BJ (cell line): ENCODE data around the gene CCDC170. TPM values are rescaled to one million over a fixed set of nuclear protein-coding genes. Genes with fewer than 3 reads are reported as not detected.
"Not testable (repeated sequence)": the region's sequence is repeated elsewhere in the genome, so short reads cannot be mapped to it uniquely, and the experiment has no call there.

Source experiments
- CTCF ChIA-PET: fragments of 350-600 bp; formaldehyde crosslinking; extraction: SDS; loops from one replicate; lab custom pipeline; 2021; ENCODE audit warnings: antibody characterized with exemption, inconsistent platforms; lab: Yijun Ruan, JAX
- POLR2A ChIA-PET: fragments of 300-600 bp; sonication (Branson Sonifier 250); formaldehyde crosslinking; extraction: SDS; loops from one replicate; lab custom pipeline; 2021; ENCODE audit warnings: antibody characterized with exemption; lab: Charles Lee
- DNase-seq: peaks from one replicate; pipeline ENCODE4 v3.0.0-alpha.2; 2011; ENCODE audit warnings: low read depth
- H3K27me3 ChIP-seq: 2 replicates; pipeline ENCODE4 v1.6.0; 2011; ENCODE audit warnings: low read length; ENCODE audit not compliant: control insufficient read depth, insufficient read depth
- H3K36me3 ChIP-seq: 2 replicates; pipeline ENCODE4 v1.5.1; 2011; ENCODE audit warnings: low read length; ENCODE audit not compliant: control insufficient read depth, insufficient read depth
- H3K4me3 ChIP-seq: 2 replicates; pipeline ENCODE4 v1.5.1; 2011; ENCODE audit warnings: low read depth, mild to moderate bottlenecking, control low read depth, low read length
- polyA plus RNA-seq: library from polyadenylated mRNA; depleted of rRNA; stranded (reverse); fragments of >200 nt; gene quantifications from 2 replicates; pipeline ENCODE4 v1.2.3, GENCODE V29; 2011
- TF ChIP-seq, protein P1 (sequence below): IDR thresholded peaks from 2 replicates; pipeline ENCODE4 v1.5.1; 2011; ENCODE audit warnings: low read depth, mild to moderate bottlenecking, control low read depth, inconsistent platforms, low read length, moderate library complexity; ENCODE audit not compliant: insufficient read depth

Gene CCDC170
- polyA plus RNA-seq, 1 experiment, result 0.11 TPM

- ChIA-PET CTCF (interaction anchor here (0.5 to 1.7 kb wide), 6 partner anchors 10 to 189 kb away, joined by 3 to 5 read pairs (median 3); no protein-coding TSS in a partner anchor), POLR2A (interaction anchor here (0.6 kb wide), 1 partner anchor 129 kb away, joined by 3 read pairs; no protein-coding TSS in a partner anchor)
- Histone ChIP-seq H3K36me3 (no peaks in the 10 kb centered on the region), H3K27me3 (no peaks in the 10 kb centered on the region), H3K4me3 (peak overlapping the region; percentile 69)
- TF ChIP-seq, protein P1, sequence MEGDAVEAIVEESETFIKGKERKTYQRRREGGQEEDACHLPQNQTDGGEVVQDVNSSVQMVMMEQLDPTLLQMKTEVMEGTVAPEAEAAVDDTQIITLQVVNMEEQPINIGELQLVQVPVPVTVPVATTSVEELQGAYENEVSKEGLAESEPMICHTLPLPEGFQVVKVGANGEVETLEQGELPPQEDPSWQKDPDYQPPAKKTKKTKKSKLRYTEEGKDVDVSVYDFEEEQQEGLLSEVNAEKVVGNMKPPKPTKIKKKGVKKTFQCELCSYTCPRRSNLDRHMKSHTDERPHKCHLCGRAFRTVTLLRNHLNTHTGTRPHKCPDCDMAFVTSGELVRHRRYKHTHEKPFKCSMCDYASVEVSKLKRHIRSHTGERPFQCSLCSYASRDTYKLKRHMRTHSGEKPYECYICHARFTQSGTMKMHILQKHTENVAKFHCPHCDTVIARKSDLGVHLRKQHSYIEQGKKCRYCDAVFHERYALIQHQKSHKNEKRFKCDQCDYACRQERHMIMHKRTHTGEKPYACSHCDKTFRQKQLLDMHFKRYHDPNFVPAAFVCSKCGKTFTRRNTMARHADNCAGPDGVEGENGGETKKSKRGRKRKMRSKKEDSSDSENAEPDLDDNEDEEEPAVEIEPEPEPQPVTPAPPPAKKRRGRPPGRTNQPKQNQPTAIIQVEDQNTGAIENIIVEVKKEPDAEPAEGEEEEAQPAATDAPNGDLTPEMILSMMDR, result no peak
- DNase-seq, result no peak
Observed at GRCh38 chr6:151451417-151451949, 42.3 kb upstream of the CCDC170 start.

DNA sequence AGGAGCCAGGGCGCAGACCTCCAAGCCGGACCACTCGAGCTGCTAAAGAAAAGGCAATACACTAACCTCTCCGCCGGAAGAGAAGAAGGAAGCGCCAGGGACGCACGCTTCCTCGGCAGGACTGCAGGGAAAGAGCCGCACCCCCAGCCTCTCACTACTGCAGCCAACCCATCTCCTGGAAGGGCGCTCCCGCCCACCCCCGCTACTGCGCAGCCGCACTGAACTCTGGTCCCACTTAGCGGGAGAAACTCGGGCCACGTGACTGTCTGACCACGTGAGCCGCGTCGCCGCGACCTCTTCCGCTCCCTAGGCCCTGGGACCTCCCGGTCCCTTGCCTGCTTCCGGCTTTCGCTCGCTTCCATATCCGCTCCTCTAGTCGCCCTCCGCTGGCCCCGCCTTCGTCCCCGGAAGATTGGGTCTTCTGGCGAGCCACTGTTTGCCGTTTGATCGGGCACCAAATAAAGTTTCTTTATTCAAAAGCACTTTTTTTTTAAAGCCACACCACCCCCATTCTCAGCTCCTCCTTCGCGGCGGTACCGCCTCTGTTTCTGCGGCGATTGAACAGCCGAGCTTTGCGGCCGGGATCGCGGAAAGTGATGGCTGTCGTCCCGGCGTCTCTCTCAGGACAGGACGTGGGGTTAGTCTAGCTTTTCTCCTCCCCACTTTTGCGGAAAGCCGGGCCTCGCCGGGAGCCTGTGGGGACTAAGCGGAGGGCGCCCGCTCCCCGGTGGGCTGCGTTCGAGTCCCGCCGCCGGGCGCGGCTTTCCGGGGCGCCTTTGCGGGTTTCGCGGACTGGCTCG is 41.7 kb upstream of the CCDC170 start, which contains the start of gene RMND1:
RMND1 (minus strand) TSS at position 177 of the 800 bp plus-strand sequence. CDS start 6,315 bp downstream, outside the sequence.
- ChIA-PET POLR2A (interaction anchor here (0.6 to 0.7 kb wide), 3 partner anchors 30 to 130 kb away, joined by 3 to 4 read pairs (median 3); no protein-coding TSS in a partner anchor), CTCF (interaction anchor here (0.6 to 2.4 kb wide), 8 partner anchors 10 to 162 kb away, joined by 3 to 7 read pairs (median 3); no protein-coding TSS in a partner anchor)
- peak; percentile 98 for DNase-seq
- H3K36me3 ChIP-seq, result no peaks in the 10 kb centered on the region
- peak within 1 kb of the TSS; percentile 73 for H3K4me3 ChIP-seq
- TF ChIP-seq, protein P1, result no peak
- H3K27me3 ChIP-seq, result no peaks in the 10 kb centered on the region

GRCh38 chr6:151452750-151453427 is 40.9 kb upstream of the CCDC170 start:
- CTCF ChIA-PET, result interaction anchor here (1.0 to 2.4 kb wide), 4 partner anchors 10 to 24 kb away, joined by 3 to 7 read pairs (median 4); no protein-coding TSS in a partner anchor
- Histone ChIP-seq H3K4me3 (peak overlapping the region; percentile 73), H3K36me3 (no peaks in the 10 kb centered on the region), H3K27me3 (no peaks in the 10 kb centered on the region)
- TF ChIP-seq, protein P1, result no peak
- no peak for DNase-seq
- POLR2A ChIA-PET, result interaction anchor here (0.7 to 0.8 kb wide), 2 partner anchors 18 to 63 kb away, joined by 3 to 4 read pairs; no protein-coding TSS in a partner anchor

- H3K4me3 ChIP-seq, CTCF ChIA-PET, H3K36me3 ChIP-seq, H3K27me3 ChIP-seq, DNase-seq, POLR2A ChIA-PET: not testable (repeated sequence)
Observed at GRCh38 chr6:151455751-151456398, 37.9 kb upstream of the CCDC170 start.

DNA sequence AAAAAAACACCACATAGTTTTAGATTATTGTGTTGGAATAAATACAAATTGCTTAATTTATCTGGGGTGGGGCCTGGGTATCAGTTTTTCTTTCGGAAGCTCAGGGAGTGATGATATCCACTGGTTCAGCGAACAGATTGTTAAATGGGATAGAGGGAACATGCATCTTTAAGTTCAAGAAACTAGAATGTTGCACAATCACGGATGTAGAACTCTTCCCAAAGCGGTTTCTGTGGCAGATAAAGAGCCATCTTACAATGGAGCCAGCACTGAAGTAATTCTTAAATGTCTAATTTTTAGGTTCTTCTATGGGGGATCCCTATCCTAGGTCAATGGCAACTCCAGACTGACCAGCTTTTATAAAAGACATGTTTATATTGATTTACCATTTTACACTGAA is 32.1 kb upstream of the CCDC170 start:
- Histone ChIP-seq H3K4me3 (no peak overlapping the region), H3K36me3 (peaks cover 4% of the 10 kb centered on the region), H3K27me3 (no peaks in the 10 kb centered on the region)
- ChIA-PET POLR2A (no interaction called here), CTCF (interaction anchor here (2.2 kb wide), 1 partner anchor 56 kb away, joined by 6 read pairs; no protein-coding TSS in a partner anchor)
- TF ChIP-seq, protein P1, result no peak
- no peak for DNase-seq
